Pancreas (tissue), 10 donors: ENCODE data around the gene ITGB4. TPM values are rescaled to one million over a fixed set of nuclear protein-coding genes. Genes with fewer than 3 reads are reported as not detected.
A peak's percentile ranks its signal among the peaks of the same experiment; 100 is the strongest.

Experiments used
- ATAC-seq, 4 donors: fragments of 200-7000 bp; cut with Tn5 transposase; one replicate each; pipeline versions ENCODE4 v1.8.0 to v1.9.1; 2020; ENCODE audit warnings: mild to moderate bottlenecking in 4 of 4, moderate library complexity in 4 of 4
- DNase-seq, 6 donors: peaks; one replicate each; pipeline ENCODE4 v3.0.0-alpha.2; 2020
- FAIRE-seq: peaks from 2 replicates; lab custom pipeline; 2012; peaks lifted over from hg19 to GRCh38; lab: Jason Lieb, UNC
- H3K27ac ChIP-seq, 4 donors: fragments of 200-600 bp; sonication (generic); 1 replicate in 3 of 4; 2 replicates in 1 of 4; pipeline versions ENCODE4 v1.5.0 to v1.8.0; 2020
- H3K27me3 ChIP-seq, 4 donors: fragments of 200-600 bp; one replicate each; pipeline ENCODE4 v1.8.0; 2021
- H3K36me3 ChIP-seq, 3 donors: fragments of 200-600 bp; sonication (generic) in 1 of 3; one replicate each; pipeline versions ENCODE4 v1.5.0 to v1.8.0; 2020 to 2021
- H3K4me1 ChIP-seq, 3 donors: fragments of 200-600 bp; one replicate each; pipeline ENCODE4 v1.8.0; 2021
- H3K4me3 ChIP-seq, 4 donors: fragments of 200-600 bp; sonication (generic) in 2 of 4; one replicate each; pipeline versions ENCODE4 v1.5.0 to v1.8.0; 2020 to 2021
- H3K9me3 ChIP-seq, 4 donors: fragments of 200-600 bp; one replicate each; pipeline ENCODE4 v1.8.0; 2021
- WGBS, 2 donors: extraction: QIAGEN DNeasy Blood & Tissue Kit; methylation state at CpG; one replicate each; pipeline ENCODE4 v1.1.7; 2013; 5-methylcytosine and 5-hydroxymethylcytosine counted together
- intact Hi-C, 3 donors: fragments of 100-400 bp; cut with DNase I; formaldehyde crosslinking; loops; one replicate each; pipeline versions ENCODE4 v1.11.1 to v1.14.2; 2022
- polyA plus RNA-seq, 2 donors: library from polyadenylated mRNA; stranded (reverse); fragments of 200-250 nt; gene quantifications; one replicate each; pipeline ENCODE4 v1.2.3, GENCODE V29; 2013
- total RNA-seq, 6 donors: library from RNA; stranded (reverse); fragmentation: NEBNext Ultra II Directional in 4 of 6; extraction: Animal tissue kit (Norgen Biotek cat#: 25700) in 4 of 6; gene quantifications; one replicate each; pipeline versions ENCODE4 v1.2.1 to v1.2.4, GENCODE V29; 2021 to 2023
- TF ChIP-seq, protein P1 (sequence below), 4 donors: fragments of 200-600 bp; sonication (generic) in 3 of 4; IDR thresholded peaks; one replicate each; pipeline versions ENCODE4 v1.5.0 to v1.8.0; 2021; ENCODE audit warnings: antibody characterized with exemption in 4 of 4
- donor health status: healthy with polysubstance abuse.
- donor health status: DM: no; HTN: no; CAD: no; lungs with moderate emphysema.
- donor health status: DM: no; HTN: no; CAD: no.
- donor health status: control.
- donor health status: control.
- donor health status: Bipolar disorder and iron deficiency.
- donor health status: DM: yes; HTN: yes; CAD: no.
- donor health status: DM: no; HTN: no; CAD: no.
- donor health status: DM: no; HTN: no; CAD: no.
- donor health status: DM: yes; HTN: yes; CAD: no.

ITGB4 gene
- total and polyA plus RNA-seq, 8 donors = 16.4 to 50.5 (median 22.7) TPM

DNA sequence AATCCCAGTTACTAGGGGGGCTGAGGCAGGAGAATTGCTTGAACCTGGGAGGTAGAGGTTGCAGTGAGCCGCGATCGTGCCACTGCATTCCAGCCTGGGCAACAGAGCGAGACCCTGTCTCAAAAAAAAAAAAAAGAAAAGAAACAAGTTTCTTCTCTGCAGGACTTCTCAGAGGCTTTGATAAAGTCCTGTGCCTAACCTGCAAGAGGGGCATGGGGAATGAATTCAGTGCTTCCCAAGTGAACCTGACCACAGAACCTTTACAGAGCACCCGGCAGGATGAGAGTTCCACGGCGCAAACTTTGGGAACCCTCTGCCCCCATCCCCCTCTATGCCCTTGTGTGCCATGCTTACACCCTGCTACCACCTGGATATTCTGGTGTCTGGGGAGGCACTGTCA lies 17.9 kb downstream of the ITGB4 start:
- Histone ChIP-seq H3K27ac (no peak overlapping the region), H3K27me3 (no peaks in the 10 kb centered on the region), H3K9me3 (no peaks in the 10 kb centered on the region), H3K4me3 (no peak overlapping the region), H3K36me3 (no peaks in the 10 kb centered on the region), H3K4me1 (no peaks in the 10 kb centered on the region)
- 93 to 96% methylated on average over 7 of the region's 7 CpGs for WGBS, 2 donors
- FAIRE-seq (no peak), ATAC-seq (no peak), DNase-seq (no peak)
- TF ChIP-seq, protein P1, sequence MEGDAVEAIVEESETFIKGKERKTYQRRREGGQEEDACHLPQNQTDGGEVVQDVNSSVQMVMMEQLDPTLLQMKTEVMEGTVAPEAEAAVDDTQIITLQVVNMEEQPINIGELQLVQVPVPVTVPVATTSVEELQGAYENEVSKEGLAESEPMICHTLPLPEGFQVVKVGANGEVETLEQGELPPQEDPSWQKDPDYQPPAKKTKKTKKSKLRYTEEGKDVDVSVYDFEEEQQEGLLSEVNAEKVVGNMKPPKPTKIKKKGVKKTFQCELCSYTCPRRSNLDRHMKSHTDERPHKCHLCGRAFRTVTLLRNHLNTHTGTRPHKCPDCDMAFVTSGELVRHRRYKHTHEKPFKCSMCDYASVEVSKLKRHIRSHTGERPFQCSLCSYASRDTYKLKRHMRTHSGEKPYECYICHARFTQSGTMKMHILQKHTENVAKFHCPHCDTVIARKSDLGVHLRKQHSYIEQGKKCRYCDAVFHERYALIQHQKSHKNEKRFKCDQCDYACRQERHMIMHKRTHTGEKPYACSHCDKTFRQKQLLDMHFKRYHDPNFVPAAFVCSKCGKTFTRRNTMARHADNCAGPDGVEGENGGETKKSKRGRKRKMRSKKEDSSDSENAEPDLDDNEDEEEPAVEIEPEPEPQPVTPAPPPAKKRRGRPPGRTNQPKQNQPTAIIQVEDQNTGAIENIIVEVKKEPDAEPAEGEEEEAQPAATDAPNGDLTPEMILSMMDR (IDR thresholded peaks at IDR 0.05) = no peak
- intact Hi-C loops = no loop called here

DNA sequence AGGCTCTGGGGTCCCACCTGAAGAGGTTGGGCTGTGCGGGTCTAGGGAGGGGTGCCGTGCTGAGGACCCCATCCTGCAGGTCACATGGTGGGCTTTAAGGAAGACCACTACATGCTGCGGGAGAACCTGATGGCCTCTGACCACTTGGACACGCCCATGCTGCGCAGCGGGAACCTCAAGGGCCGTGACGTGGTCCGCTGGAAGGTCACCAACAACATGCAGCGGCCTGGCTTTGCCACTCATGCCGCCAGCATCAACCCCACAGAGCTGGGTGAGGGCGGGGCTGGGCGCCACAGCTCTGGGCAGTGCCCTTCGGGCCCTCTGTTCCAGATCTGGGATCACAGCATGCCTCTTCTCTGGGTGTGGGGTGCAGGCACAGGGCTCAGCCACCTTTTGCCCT lies 18.5 kb downstream of the ITGB4 start:
- no peak for ATAC-seq

DNA sequence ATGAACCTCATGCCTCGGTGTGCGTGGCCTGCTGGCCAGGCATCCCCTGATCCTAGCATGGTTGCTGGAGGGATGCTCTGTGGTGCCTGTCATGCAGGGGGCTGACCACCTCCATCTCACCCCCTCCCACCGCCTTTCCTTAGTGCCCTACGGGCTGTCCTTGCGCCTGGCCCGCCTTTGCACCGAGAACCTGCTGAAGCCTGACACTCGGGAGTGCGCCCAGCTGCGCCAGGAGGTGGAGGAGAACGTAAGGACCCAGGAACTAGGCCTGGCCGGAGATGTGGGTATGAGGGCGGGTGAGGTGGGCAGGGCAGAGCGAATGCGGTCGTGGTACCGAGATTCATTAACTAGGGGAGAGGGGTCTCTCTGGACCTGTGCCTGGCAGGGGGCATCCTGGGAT lies 19.0 kb downstream of the ITGB4 start:
- DNase-seq = peak in 1 of 6 donors; percentile 57
- Histone ChIP-seq H3K4me3 (no peak overlapping the region), H3K9me3 (no peaks in the 10 kb centered on the region), H3K4me1 (no peaks in the 10 kb centered on the region), H3K36me3 (no peaks in the 10 kb centered on the region), H3K27ac (no peak overlapping the region), H3K27me3 (no peaks in the 10 kb centered on the region)
- TF ChIP-seq, protein P1 (IDR thresholded peaks at IDR 0.05) = no peak
- 88 to 90% methylated on average over 17 of the region's 17 CpGs for WGBS, 2 donors
- ATAC-seq = no peak
- intact Hi-C loops = loop anchor here in 1 of 3 donors (10.0 kb wide), 1 partner anchor 65 kb away; no protein-coding TSS in a partner anchor
- FAIRE-seq = no peak

More for the DNA sequence above, 18.5 kb downstream of the ITGB4 start:
- H3K9me3 ChIP-seq = no peaks in the 10 kb centered on the region
- H3K27ac ChIP-seq = no peak overlapping the region
- no peak overlapping the region for H3K4me3 ChIP-seq
- FAIRE-seq (no peak), DNase-seq (no peak)
- H3K36me3 ChIP-seq = no peaks in the 10 kb centered on the region
- intact Hi-C loops = loop anchor here in 1 of 3 donors (10.0 kb wide), 1 partner anchor 65 kb away; no protein-coding TSS in a partner anchor
- H3K4me1 ChIP-seq = no peaks in the 10 kb centered on the region
- TF ChIP-seq, protein P1 (IDR thresholded peaks at IDR 0.05) = no peak
- WGBS, 2 donors = 88 to 93% methylated on average over 14 of the region's 14 CpGs
- H3K27me3 ChIP-seq = no peaks in the 10 kb centered on the region

DNA sequence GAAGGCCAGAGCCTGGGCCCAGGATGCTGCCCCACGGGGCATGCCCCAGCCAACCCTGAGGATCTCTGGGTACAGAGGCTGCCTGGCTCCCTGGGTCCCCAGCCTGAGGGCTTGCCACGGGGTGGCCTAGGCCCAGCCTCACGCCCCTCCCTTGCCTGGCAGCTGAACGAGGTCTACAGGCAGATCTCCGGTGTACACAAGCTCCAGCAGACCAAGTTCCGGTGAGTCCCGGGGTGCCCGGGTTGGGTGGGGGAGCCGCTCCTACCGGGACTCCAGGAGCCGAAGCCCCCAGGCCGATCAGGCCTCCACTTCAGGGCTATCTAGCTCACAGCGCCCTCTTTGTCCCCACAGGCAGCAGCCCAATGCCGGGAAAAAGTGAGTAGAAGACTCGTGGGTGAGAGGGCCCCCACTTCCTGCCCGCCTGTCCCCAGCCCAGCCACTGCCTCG lies 19.4 kb downstream of the ITGB4 start:
- 85 to 87% methylated on average over 17 of the region's 17 CpGs for WGBS, 2 donors
- FAIRE-seq (no peak), DNase-seq (peak in 1 of 6 donors; percentile 65), ATAC-seq (no peak)
- Histone ChIP-seq H3K36me3 (no peaks in the 10 kb centered on the region), H3K4me1 (no peaks in the 10 kb centered on the region), H3K4me3 (no peak overlapping the region), H3K27ac (no peak overlapping the region), H3K9me3 (no peaks in the 10 kb centered on the region), H3K27me3 (no peaks in the 10 kb centered on the region)
- intact Hi-C loops = loop anchor here in 1 of 3 donors (10.0 kb wide), 1 partner anchor 66 kb away; no protein-coding TSS in a partner anchor
- TF ChIP-seq, protein P1 (IDR thresholded peaks at IDR 0.05) = no peak

DNA sequence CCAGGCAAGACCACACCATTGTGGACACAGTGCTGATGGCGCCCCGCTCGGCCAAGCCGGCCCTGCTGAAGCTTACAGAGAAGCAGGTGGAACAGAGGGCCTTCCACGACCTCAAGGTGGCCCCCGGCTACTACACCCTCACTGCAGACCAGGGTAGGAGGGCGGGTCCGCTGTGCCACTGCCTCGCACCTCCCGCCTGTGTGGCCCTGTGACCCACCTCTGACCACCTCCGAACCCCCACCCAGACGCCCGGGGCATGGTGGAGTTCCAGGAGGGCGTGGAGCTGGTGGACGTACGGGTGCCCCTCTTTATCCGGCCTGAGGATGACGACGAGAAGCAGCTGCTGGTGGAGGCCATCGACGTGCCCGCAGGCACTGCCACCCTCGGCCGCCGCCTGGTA lies 21.1 kb downstream of the ITGB4 start:
- Histone ChIP-seq H3K27ac (no peak overlapping the region), H3K4me1 (no peaks in the 10 kb centered on the region), H3K27me3 (no peaks in the 10 kb centered on the region), H3K4me3 (no peak overlapping the region), H3K36me3 (no peaks in the 10 kb centered on the region), H3K9me3 (no peaks in the 10 kb centered on the region)
- WGBS, 2 donors = 87 to 93% methylated on average over 22 to 25 of the region's 25 CpGs
- TF ChIP-seq, protein P1 (IDR thresholded peaks at IDR 0.05) = no peak
- DNase-seq = peak in 1 of 6 donors; percentile 59
- no peak for FAIRE-seq
- ATAC-seq = no peak
- intact Hi-C loops = loop anchor here in 1 of 3 donors (10.0 kb wide), 1 partner anchor 68 kb away; no protein-coding TSS in a partner anchor
